MM.1S (cell line): ENCODE measurements around the gene HEATR5A.
"Not testable (repeated sequence)": the region's sequence is repeated elsewhere in the genome, so short reads cannot be mapped to it uniquely, and the experiment has no call there.

Source experiments
- DNase-seq: peaks from one replicate; pipeline ENCODE4 v3.0.0-alpha.2; 2015
- H2AFZ ChIP-seq: fragments of 300-600 bp; sonication (generic); 2 replicates; pipeline ENCODE4 v1.6.0; 2016; ENCODE audit warnings: antibody characterized with exemption, low read length
- H3F3A ChIP-seq: fragments of 300-600 bp; sonication (generic); 2 replicates; pipeline ENCODE4 v1.6.1; 2016; ENCODE audit warnings: mild to moderate bottlenecking, antibody characterized with exemption, low read length, moderate library complexity, mixed read lengths; ENCODE audit not compliant: insufficient read depth
- H3K27ac ChIP-seq: fragments of 300-600 bp; sonication (generic); 2 replicates; pipeline ENCODE4 v1.5.1; 2016; ENCODE audit warnings: mild to moderate bottlenecking, low read length
- H3K27me3 ChIP-seq: fragments of 300-600 bp; sonication (generic); replicated peaks from 2 replicates; pipeline ENCODE4 v1.6.0; 2016; ENCODE audit warnings: low read length; ENCODE audit not compliant: insufficient read depth
- H3K36me3 ChIP-seq: fragments of 300-600 bp; sonication (generic); replicated peaks from 2 replicates; pipeline ENCODE4 v1.6.1; 2016; ENCODE audit warnings: mild to moderate bottlenecking, low read length, mixed read lengths; ENCODE audit not compliant: insufficient read depth
- H3K4me1 ChIP-seq: fragments of 300-600 bp; sonication (generic); 2 replicates; pipeline ENCODE4 v1.6.1; 2016; ENCODE audit warnings: low read length, mixed read lengths
- H3K4me2 ChIP-seq: fragments of 300-600 bp; sonication (generic); 2 replicates; pipeline ENCODE4 v1.6.0; 2016; ENCODE audit warnings: low read depth, low read length
- H3K4me3 ChIP-seq: fragments of 300-600 bp; sonication (generic); 2 replicates; pipeline ENCODE4 v1.5.1; 2016; ENCODE audit warnings: low read length, mixed read lengths
- H3K79me2 ChIP-seq: fragments of 300-600 bp; sonication (generic); 2 replicates; pipeline ENCODE4 v1.6.1; 2016; ENCODE audit warnings: mixed run types, low read length, mixed read lengths
- H3K9ac ChIP-seq: fragments of 300-600 bp; sonication (generic); 2 replicates; pipeline ENCODE4 v1.6.1; 2016; ENCODE audit warnings: low read length, mixed read lengths
- H3K9me2 ChIP-seq: fragments of 300-600 bp; sonication (generic); replicated peaks from 2 replicates; pipeline ENCODE4 v1.6.1; 2016; ENCODE audit warnings: mild to moderate bottlenecking, low read length, mixed read lengths; ENCODE audit not compliant: insufficient read depth
- H3K9me3 ChIP-seq: fragments of 300-600 bp; sonication (generic); replicated peaks from 2 replicates; pipeline ENCODE4 v1.6.1; 2016; ENCODE audit warnings: mild to moderate bottlenecking, low read length, mixed read lengths; ENCODE audit not compliant: insufficient read depth
- H4K20me1 ChIP-seq: fragments of 300-600 bp; sonication (generic); 2 replicates; pipeline ENCODE4 v1.6.1; 2016; ENCODE audit warnings: mild to moderate bottlenecking, low read length, moderate library complexity, mixed read lengths; ENCODE audit not compliant: insufficient read depth
- CTCF ChIP-seq: fragments of 300-600 bp; sonication (generic); IDR thresholded peaks from 2 replicates; pipeline ENCODE4 v1.5.1; 2016; ENCODE audit warnings: antibody characterized with exemption, low read length, mixed read lengths
- EZH2 ChIP-seq: fragments of 300-600 bp; sonication (generic); optimal IDR thresholded peaks from 2 replicates; pipeline ENCODE3; 2017; ENCODE audit warnings: low read depth, mild to moderate bottlenecking, antibody characterized with exemption, low read length, mixed read lengths
- EZH2phosphoT487 ChIP-seq: fragments of 300-600 bp; sonication (generic); IDR thresholded peaks from 2 replicates; pipeline ENCODE4 v1.6.1; 2018; ENCODE audit warnings: antibody characterized with exemption, low read length

The HEATR5A gene

GRCh38 chr14:31362746-31363145 lies 57.6 kb downstream of the HEATR5A start:
- Histone ChIP-seq H3K9me3 (no peaks in the 10 kb centered on the region), H3K4me2 (no peak overlapping the region), H2AFZ (no peak overlapping the region), H3F3A (no peaks in the 10 kb centered on the region), H3K9me2 (no peaks in the 10 kb centered on the region), H3K79me2 (no peaks in the 10 kb centered on the region), H3K27me3 (no peaks in the 10 kb centered on the region), H3K4me3 (no peak overlapping the region), H3K36me3 (no peaks in the 10 kb centered on the region), H3K9ac (no peak overlapping the region), H4K20me1 (no peaks in the 10 kb centered on the region), H3K4me1 (no peaks in the 10 kb centered on the region), H3K27ac (no peak overlapping the region)
- no peak for DNase-seq
- TF ChIP-seq EZH2 (no peak), EZH2phosphoT487 (no peak), CTCF (no peak)

- H3K9me2 ChIP-seq, H4K20me1 ChIP-seq, H3K36me3 ChIP-seq, H3K4me1 ChIP-seq, H3K4me3 ChIP-seq, H3K9me3 ChIP-seq, DNase-seq, H3K27ac ChIP-seq, H3K79me2 ChIP-seq, H3F3A ChIP-seq, H3K4me2 ChIP-seq, H2AFZ ChIP-seq, H3K27me3 ChIP-seq, H3K9ac ChIP-seq: not testable (repeated sequence)
Measured at GRCh38 chr14:31361761-31362160, 58.6 kb downstream of the HEATR5A start.

GRCh38 chr14:31360919-31361662 lies 59.3 kb downstream of the HEATR5A start:
- Histone ChIP-seq H3K9me3 (no peaks in the 10 kb centered on the region), H3K4me2 (no peak overlapping the region), H3K27ac (no peak overlapping the region), H3K9ac (no peak overlapping the region), H2AFZ (no peak overlapping the region), H3K4me3 (no peak overlapping the region), H4K20me1 (no peaks in the 10 kb centered on the region), H3K9me2 (no peaks in the 10 kb centered on the region), H3K27me3 (no peaks in the 10 kb centered on the region), H3K79me2 (no peaks in the 10 kb centered on the region), H3K36me3 (no peaks in the 10 kb centered on the region), H3F3A (no peaks in the 10 kb centered on the region), H3K4me1 (no peaks in the 10 kb centered on the region)
- TF ChIP-seq EZH2phosphoT487 (no peak), EZH2 (no peak), CTCF (no peak)
- no peak for DNase-seq

GRCh38 chr14:31357279-31357678 lies 63.1 kb downstream of the HEATR5A start:
- Histone ChIP-seq H4K20me1 (no peaks in the 10 kb centered on the region), H2AFZ (no peak overlapping the region), H3K9ac (no peak overlapping the region), H3K4me2 (no peak overlapping the region), H3K27me3 (no peaks in the 10 kb centered on the region), H3K4me3 (no peak overlapping the region), H3F3A (no peaks in the 10 kb centered on the region), H3K9me2 (no peaks in the 10 kb centered on the region), H3K27ac (no peak overlapping the region), H3K79me2 (no peaks in the 10 kb centered on the region), H3K4me1 (no peaks in the 10 kb centered on the region), H3K9me3 (no peaks in the 10 kb centered on the region), H3K36me3 (no peaks in the 10 kb centered on the region)
- DNase-seq = no peak
- TF ChIP-seq CTCF (no peak), EZH2 (no peak), EZH2phosphoT487 (no peak)
